Astrocyte (in vitro differentiated cells and primary cell): ENCODE measurements around the gene FNDC8. TPM values are rescaled to one million over a fixed set of nuclear protein-coding genes. Genes with fewer than 3 reads are reported as not detected.

Experiments
- DNase-seq: peaks from one replicate; pipeline ENCODE4 v3.0.0-alpha.2; 2010; ENCODE audit warnings: low read depth
- FAIRE-seq: peaks from 2 replicates; lab custom pipeline; 2011; peaks lifted over from hg19 to GRCh38; lab: Jason Lieb, UNC
- H2AFZ ChIP-seq: 2 replicates; pipeline ENCODE4 v1.6.0; 2012; ENCODE audit warnings: low read depth, low read length, inconsistent platforms
- H3K27ac ChIP-seq: 2 replicates; pipeline ENCODE4 v1.5.1; 2011; ENCODE audit warnings: low read depth, low read length, inconsistent platforms
- H3K27me3 ChIP-seq: 2 replicates; pipeline ENCODE4 v1.6.0; 2011; ENCODE audit warnings: low read length, inconsistent platforms; ENCODE audit not compliant: insufficient read depth
- H3K36me3 ChIP-seq: 2 replicates; pipeline ENCODE4 v1.5.1; 2011; ENCODE audit warnings: low read length, inconsistent platforms; ENCODE audit not compliant: insufficient read depth
- H3K4me1 ChIP-seq: 2 replicates; pipeline ENCODE4 v1.5.1; 2011; ENCODE audit warnings: low read length, inconsistent platforms; ENCODE audit not compliant: insufficient read depth
- H3K4me2 ChIP-seq: 2 replicates; pipeline ENCODE4 v1.6.0; 2012; ENCODE audit warnings: low read length, inconsistent platforms
- H3K4me3 ChIP-seq: 2 replicates; pipeline ENCODE4 v1.5.1; 2011; ENCODE audit warnings: low read depth, mild to moderate bottlenecking, low read length, inconsistent platforms; ENCODE audit not compliant: insufficient read depth
- H3K79me2 ChIP-seq: 2 replicates; pipeline ENCODE4 v1.6.0; 2012; ENCODE audit warnings: mild to moderate bottlenecking, low read length, inconsistent platforms; ENCODE audit not compliant: insufficient read depth
- H3K9ac ChIP-seq: 2 replicates; pipeline ENCODE4 v1.6.0; 2012; ENCODE audit warnings: mild to moderate bottlenecking, low read length, inconsistent platforms
- H3K9me3 ChIP-seq: 2 replicates; pipeline ENCODE4 v1.5.1; 2012; ENCODE audit warnings: low read depth, mild to moderate bottlenecking, low read length, inconsistent platforms; ENCODE audit not compliant: insufficient read depth
- H4K20me1 ChIP-seq: 2 replicates; pipeline ENCODE4 v1.6.0; 2012; ENCODE audit warnings: low read length, inconsistent platforms; ENCODE audit not compliant: insufficient read depth
- H3K27ac Mint-ChIP-seq: one replicate; pipeline ENCODE4 v1.8.0; 2021; ENCODE audit warnings: mild to moderate bottlenecking, mixed read lengths; ENCODE audit not compliant: unreplicated experiment
- H3K27me3 Mint-ChIP-seq: one replicate; pipeline ENCODE4 v1.8.0; 2021; ENCODE audit warnings: low read depth, mixed read lengths; ENCODE audit not compliant: unreplicated experiment
- H3K36me3 Mint-ChIP-seq: one replicate; pipeline ENCODE4 v1.8.0; 2021; ENCODE audit warnings: low read depth, mixed read lengths; ENCODE audit not compliant: unreplicated experiment
- H3K4me1 Mint-ChIP-seq: one replicate; pipeline ENCODE4 v1.8.0; 2021; ENCODE audit warnings: low read depth, mixed read lengths; ENCODE audit not compliant: unreplicated experiment
- H3K4me3 Mint-ChIP-seq: one replicate; pipeline ENCODE4 v1.8.0; 2021; ENCODE audit warnings: mild to moderate bottlenecking, moderate library complexity, mixed read lengths; ENCODE audit not compliant: unreplicated experiment
- H3K9me3 Mint-ChIP-seq: one replicate; pipeline ENCODE4 v1.8.0; 2021; ENCODE audit warnings: mild to moderate bottlenecking, mixed read lengths; ENCODE audit not compliant: unreplicated experiment
- EZH2 ChIP-seq: IDR thresholded peaks from 2 replicates; pipeline ENCODE4 v1.6.1; 2012; ENCODE audit warnings: mild to moderate bottlenecking, low read length, inconsistent platforms; ENCODE audit not compliant: insufficient read depth
- total RNA-seq: library from RNA; stranded (reverse); gene quantifications from 2 replicates; pipeline ENCODE4 v1.2.1, GENCODE V29; 2021
- TF ChIP-seq, protein P1 (sequence below): IDR thresholded peaks from 2 replicates; pipeline ENCODE4 v1.5.1; 2011; ENCODE audit warnings: low read depth, mild to moderate bottlenecking, inconsistent platforms, low read length, moderate library complexity; ENCODE audit not compliant: insufficient read depth

Gene FNDC8
- total RNA-seq, 1 donor from 2014 or later, result not detected

GRCh38 chr17:35154196-35155165 is 33.1 kb downstream of the FNDC8 start:
- H3K4me1 Mint-ChIP-seq, result no peaks in the 10 kb centered on the region
- no peak overlapping the region for H3K4me3 ChIP-seq

DNA sequence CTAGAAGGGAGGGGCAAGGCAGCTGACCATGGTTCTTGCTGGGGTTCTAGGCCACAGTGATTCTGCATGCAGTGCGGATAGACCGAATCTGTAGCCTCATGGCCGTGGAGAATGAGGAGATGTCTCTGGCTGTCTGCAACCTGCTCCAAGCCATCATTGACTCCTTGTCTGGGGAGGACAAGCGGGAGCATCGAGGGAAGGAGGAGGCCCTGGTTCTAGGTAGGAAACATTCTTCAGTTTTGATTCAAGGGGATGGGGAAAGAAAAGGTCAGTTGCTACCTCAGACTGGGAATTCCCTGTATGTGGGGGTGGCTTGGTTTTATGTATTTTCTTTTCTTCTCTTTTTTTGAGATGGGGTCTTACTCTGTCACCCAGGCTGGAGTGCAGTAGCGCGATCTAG is 33.8 kb downstream of the FNDC8 start:
- Histone ChIP-seq H4K20me1 (no peaks in the 10 kb centered on the region), H3K4me3 (no peak overlapping the region), H2AFZ (no peak overlapping the region), H3K4me1 (no peaks in the 10 kb centered on the region), H3K27me3 (peaks cover 3% of the 10 kb centered on the region), H3K36me3 (no peaks in the 10 kb centered on the region), H3K27ac (no peak overlapping the region), H3K9me3 (no peaks in the 10 kb centered on the region), H3K9ac (no peak overlapping the region), H3K79me2 (no peaks in the 10 kb centered on the region), H3K4me2 (no peak overlapping the region)
- no peak overlapping the region for H3K27ac Mint-ChIP-seq
- no peaks in the 10 kb centered on the region for H3K9me3 Mint-ChIP-seq
- no peaks in the 10 kb centered on the region for H3K36me3 Mint-ChIP-seq
- no peak overlapping the region for H3K4me3 Mint-ChIP-seq
- peaks cover 7% of the 10 kb centered on the region for H3K27me3 Mint-ChIP-seq
- H3K4me1 Mint-ChIP-seq, result peaks cover 3% of the 10 kb centered on the region
- no peak for FAIRE-seq
- DNase-seq, result no peak
- TF ChIP-seq, protein P1, sequence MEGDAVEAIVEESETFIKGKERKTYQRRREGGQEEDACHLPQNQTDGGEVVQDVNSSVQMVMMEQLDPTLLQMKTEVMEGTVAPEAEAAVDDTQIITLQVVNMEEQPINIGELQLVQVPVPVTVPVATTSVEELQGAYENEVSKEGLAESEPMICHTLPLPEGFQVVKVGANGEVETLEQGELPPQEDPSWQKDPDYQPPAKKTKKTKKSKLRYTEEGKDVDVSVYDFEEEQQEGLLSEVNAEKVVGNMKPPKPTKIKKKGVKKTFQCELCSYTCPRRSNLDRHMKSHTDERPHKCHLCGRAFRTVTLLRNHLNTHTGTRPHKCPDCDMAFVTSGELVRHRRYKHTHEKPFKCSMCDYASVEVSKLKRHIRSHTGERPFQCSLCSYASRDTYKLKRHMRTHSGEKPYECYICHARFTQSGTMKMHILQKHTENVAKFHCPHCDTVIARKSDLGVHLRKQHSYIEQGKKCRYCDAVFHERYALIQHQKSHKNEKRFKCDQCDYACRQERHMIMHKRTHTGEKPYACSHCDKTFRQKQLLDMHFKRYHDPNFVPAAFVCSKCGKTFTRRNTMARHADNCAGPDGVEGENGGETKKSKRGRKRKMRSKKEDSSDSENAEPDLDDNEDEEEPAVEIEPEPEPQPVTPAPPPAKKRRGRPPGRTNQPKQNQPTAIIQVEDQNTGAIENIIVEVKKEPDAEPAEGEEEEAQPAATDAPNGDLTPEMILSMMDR, result no peak
- no peak for TF ChIP-seq EZH2

More at GRCh38 chr17:35154196-35155165, 33.1 kb downstream of the FNDC8 start:
- Histone ChIP-seq H3K79me2 (no peaks in the 10 kb centered on the region), H3K9me3 (no peaks in the 10 kb centered on the region), H3K9ac (no peak overlapping the region), H3K27me3 (peaks cover 3% of the 10 kb centered on the region), H3K36me3 (no peaks in the 10 kb centered on the region), H4K20me1 (no peaks in the 10 kb centered on the region), H3K27ac (no peak overlapping the region), H2AFZ (no peak overlapping the region), H3K4me1 (no peaks in the 10 kb centered on the region), H3K4me2 (no peak overlapping the region)
- H3K9me3 Mint-ChIP-seq, result no peaks in the 10 kb centered on the region
- H3K36me3 Mint-ChIP-seq, result no peaks in the 10 kb centered on the region
- FAIRE-seq (no peak), DNase-seq (no peak)
- H3K27me3 Mint-ChIP-seq, result peaks cover 6% of the 10 kb centered on the region
- TF ChIP-seq, protein P1, result no peak
- no peak for TF ChIP-seq EZH2
- no peak overlapping the region for H3K4me3 Mint-ChIP-seq
- H3K27ac Mint-ChIP-seq, result no peak overlapping the region

GRCh38 chr17:35159940-35160339 is 38.5 kb downstream of the FNDC8 start:
- Mint-ChIP-seq H3K27me3 (peaks cover 15% of the 10 kb centered on the region), H3K9me3 (no peaks in the 10 kb centered on the region), H3K27ac (no peak overlapping the region), H3K36me3 (no peaks in the 10 kb centered on the region), H3K4me1 (peaks cover 3% of the 10 kb centered on the region), H3K4me3 (no peak overlapping the region)
- H3K27ac ChIP-seq, result no peak overlapping the region
- TF ChIP-seq, protein P1, result no peak
- no peak overlapping the region for H3K4me3 ChIP-seq
- FAIRE-seq (no peak), DNase-seq (no peak)
- no peak overlapping the region for H2AFZ ChIP-seq
- no peaks in the 10 kb centered on the region for H3K36me3 ChIP-seq
- no peaks in the 10 kb centered on the region for H3K79me2 ChIP-seq
- H3K4me1 ChIP-seq, result no peaks in the 10 kb centered on the region
- H3K4me2 ChIP-seq, result no peak overlapping the region
- peaks cover 7% of the 10 kb centered on the region for H3K27me3 ChIP-seq
- H3K9ac ChIP-seq, result no peak overlapping the region
- no peaks in the 10 kb centered on the region for H3K9me3 ChIP-seq
- no peaks in the 10 kb centered on the region for H4K20me1 ChIP-seq
